K562 (cell line): ENCODE data around the gene PSMB8. TPM values are rescaled to one million over a fixed set of nuclear protein-coding genes. Genes with fewer than 3 reads are reported as not detected.
A peak's percentile ranks its signal among the peaks of the same experiment; 100 is the strongest.

Experiments
- ATAC-seq: fragments of 200-7000 bp; cut with Tn5 transposase; 3 replicates; pipeline ENCODE4 v1.9.1; 2020; ENCODE audit warnings: moderate library complexity
- BruUV-seq: library from RNA; stranded (reverse); fragments of 400-500 nt; replicated peaks from 2 replicates; lab custom pipeline; 2021; lab: Mats Ljungman, UMichigan
- CTCF ChIA-PET: fragments of 300-600 bp; formaldehyde crosslinking; extraction: SDS; loops from one replicate; lab custom pipeline; 2021; ENCODE audit warnings: low intra/inter-chr PET ratio; lab: Yijun Ruan, JAX
- POLR2A ChIA-PET: fragments of 300-600, 350-650 bp; sonication (Branson Sonifier 250); formaldehyde crosslinking; extraction: SDS; loops from one replicate; lab custom pipeline; 2021; ENCODE audit warnings: antibody characterized with exemption, inconsistent platforms; lab: Yijun Ruan, JAX
- DNase-seq, 4 experiments: peaks; one replicate each; pipeline versions ENCODE4 v3.0.0 to v3.0.0-alpha.2; 2011 to 2018; ENCODE audit warnings: low spot score in 3 of 4, mixed read lengths in 3 of 4; ENCODE audit errors: extremely low read depth in 1 of 4
- FAIRE-seq: peaks from 2 replicates; lab custom pipeline; 2011; peaks lifted over from hg19 to GRCh38; lab: Jason Lieb, UNC
- H2AFZ ChIP-seq: 2 replicates; pipeline ENCODE4 v1.6.0; 2011; ENCODE audit warnings: low read depth, low read length, control low read depth, inconsistent platforms
- H3K27ac ChIP-seq: fragments of 200-600 bp; 3 replicates; pipeline ENCODE4 v1.8.0; 2011; ENCODE audit warnings: low read depth, mild to moderate bottlenecking, control low read depth, inconsistent platforms, low read length, moderate library complexity, mixed read lengths; ENCODE audit errors: extremely low read depth
- H3K27me3 ChIP-seq, 2 experiments: fragments of 300-600 bp in 1 of 2; 2 replicates in 1 of 2; 3 replicates in 1 of 2; pipeline versions ENCODE4 v1.6.0 to v1.8.0; 2011; ENCODE audit warnings: inconsistent platforms in 2 of 2, low read length in 2 of 2, mild to moderate bottlenecking in 1 of 2, mixed read lengths in 1 of 2, moderate library complexity in 1 of 2; ENCODE audit not compliant: control insufficient read depth in 2 of 2, insufficient read depth in 2 of 2
- H3K36me3 ChIP-seq: fragments of 300-600 bp; 3 replicates; pipeline ENCODE4 v1.8.0; 2011; ENCODE audit warnings: mild to moderate bottlenecking, low read length, inconsistent platforms; ENCODE audit not compliant: control insufficient read depth, insufficient read depth
- H3K4me1 ChIP-seq, 2 experiments: fragments of 200-600 bp in 1 of 2; replicated peaks in 1 of 2; 2 replicates in 1 of 2; 3 replicates in 1 of 2; pipeline versions ENCODE4 v1.5.1 to v1.8.0; 2011; ENCODE audit warnings: inconsistent platforms in 2 of 2, low read length in 2 of 2, mild to moderate bottlenecking in 1 of 2, mixed read lengths in 1 of 2, moderate library complexity in 1 of 2; ENCODE audit not compliant: control insufficient read depth in 2 of 2, insufficient read depth in 2 of 2
- H3K4me2 ChIP-seq: 2 replicates; pipeline ENCODE4 v1.6.1; 2011; ENCODE audit warnings: low read length, control low read depth, inconsistent platforms, mixed read lengths; ENCODE audit not compliant: insufficient read depth
- H3K4me3 ChIP-seq: fragments of 200-600 bp; sonication (generic), shearing (Covaris generic); 2 replicates; pipeline ENCODE4 v1.5.1; 2016; ENCODE audit warnings: control low read depth, inconsistent platforms
- H3K79me2 ChIP-seq: fragments of 200-600 bp; 3 replicates; pipeline ENCODE4 v1.8.0; 2011; ENCODE audit warnings: low read length, inconsistent platforms; ENCODE audit not compliant: control insufficient read depth, insufficient read depth
- H3K9ac ChIP-seq, 2 experiments: 2 replicates each; pipeline versions ENCODE4 v1.6.0 to v1.6.1; 2011; ENCODE audit warnings: low read depth in 2 of 2, low read length in 2 of 2, control low read depth in 1 of 2, inconsistent platforms in 1 of 2, mild to moderate bottlenecking in 1 of 2, mixed read lengths in 1 of 2; ENCODE audit not compliant: insufficient read depth in 1 of 2
- H3K9me1 ChIP-seq: one replicate; pipeline ENCODE4 v1.6.0; 2011; ENCODE audit warnings: inconsistent platforms, mild to moderate bottlenecking, low read length, moderate library complexity; ENCODE audit not compliant: control insufficient read depth, insufficient read depth
- H3K9me3 ChIP-seq: replicated peaks from 2 replicates; pipeline ENCODE4 v1.5.1; 2011; ENCODE audit warnings: low read depth, low read length, inconsistent platforms; ENCODE audit not compliant: control insufficient read depth, insufficient read depth
- H4K20me1 ChIP-seq: replicated peaks from 2 replicates; pipeline ENCODE4 v1.6.1; 2011; ENCODE audit warnings: low read length, inconsistent platforms, mixed read lengths; ENCODE audit not compliant: control insufficient read depth, insufficient read depth
- BHLHE40 ChIP-seq: IDR thresholded peaks from 2 replicates; pipeline ENCODE4 v1.6.1; 2011; ENCODE audit warnings: low read length, improper control_type of control experiment
- BRCA1 ChIP-seq, 2 experiments: fragments of 450-650 bp in 1 of 2; sonication (generic) in 1 of 2; formaldehyde crosslinking in 1 of 2; IDR thresholded peaks; 2 replicates each; pipeline versions ENCODE4 v1.5.0 to v1.6.1; 2017 to 2020; ENCODE audit warnings: mild to moderate bottlenecking in 1 of 2, missing genetic modification reagents in 1 of 2
- DMBX1 ChIP-seq: fragments of 250-450 bp; sonication (Bioruptor Pico); IDR thresholded peaks from 2 replicates; pipeline ENCODE4 v1.8.0; 2022; ENCODE audit warnings: inconsistent platforms, mild to moderate bottlenecking, moderate library complexity, borderline replicate concordance
- ELF4 ChIP-seq: fragments of 450-650 bp; formaldehyde crosslinking; IDR thresholded peaks from 2 replicates; pipeline ENCODE4 v1.4.0; 2022; ENCODE audit warnings: missing genetic modification characterization
- EP300 ChIP-seq: IDR thresholded peaks from 2 replicates; pipeline ENCODE4 v1.6.1; 2012; ENCODE audit warnings: low read length, improper control_type of control experiment
- FOXA3 ChIP-seq, 2 experiments: fragments of 450-650 bp in 1 of 2; sonication (generic) in 1 of 2; formaldehyde crosslinking; IDR thresholded peaks in 1 of 2; conservative IDR thresholded peaks in 1 of 2; 2 replicates each; pipeline versions ENCODE4 v1.4.0 to v1.8.0; 2020 to 2022; ENCODE audit warnings: mild to moderate bottlenecking in 2 of 2, missing genetic modification reagents in 1 of 2
- HDAC3 ChIP-seq: fragments of 450-650 bp; IDR thresholded peaks from 2 replicates; pipeline ENCODE4 v1.6.1; 2018; ENCODE audit warnings: borderline replicate concordance, mild to moderate bottlenecking, moderate library complexity; ENCODE audit not compliant: partially characterized antibody
- IFI16 ChIP-seq: fragments of 250-450 bp; sonication (Bioruptor Pico); IDR thresholded peaks from 2 replicates; pipeline ENCODE4 v2.1.2; 2022; ENCODE audit warnings: mild to moderate bottlenecking, inconsistent platforms
- JUN ChIP-seq, 2 experiments: sonication (generic) in 1 of 2; formaldehyde crosslinking in 1 of 2; IDR thresholded peaks; 2 replicates each; pipeline versions ENCODE4 v1.6.1 to v1.8.0; 2012 to 2022; ENCODE audit warnings: borderline replicate concordance in 2 of 2, mild to moderate bottlenecking in 2 of 2, improper control_type of control experiment in 1 of 2, low read depth in 1 of 2, low read length in 1 of 2, missing genetic modification reagents in 1 of 2
- MAFF ChIP-seq: IDR thresholded peaks from 2 replicates; pipeline ENCODE4 v1.6.1; 2012; ENCODE audit warnings: low read length, improper control_type of control experiment
- MCM5 ChIP-seq: fragments of 450-650 bp; IDR thresholded peaks from 2 replicates; pipeline ENCODE4 v1.6.1; 2016; ENCODE audit warnings: low read depth
- MTF1 ChIP-seq: fragments of 250-450 bp; sonication (Bioruptor Pico); IDR thresholded peaks from 2 replicates; pipeline ENCODE4 v1.9.0; 2021; ENCODE audit warnings: moderate library complexity, mild to moderate bottlenecking, inconsistent platforms, borderline replicate concordance
- NCOR1 ChIP-seq: fragments of 450-650 bp; IDR thresholded peaks from 2 replicates; pipeline ENCODE4 v1.6.1; 2016; ENCODE audit warnings: mild to moderate bottlenecking, moderate library complexity
- PHB ChIP-seq: fragments of 250-450 bp; sonication (Bioruptor Pico); IDR thresholded peaks from 2 replicates; pipeline ENCODE4 v1.5.0; 2021
- RFX7 ChIP-seq: fragments of 250-450 bp; sonication (Bioruptor Pico); IDR thresholded peaks from 2 replicates; pipeline ENCODE4 v1.5.1; 2021; ENCODE audit warnings: mild to moderate bottlenecking
- TFAP4 ChIP-seq: sonication (generic); formaldehyde crosslinking; IDR thresholded peaks from 2 replicates; pipeline ENCODE4 v1.8.0; 2022; ENCODE audit warnings: missing genetic modification reagents, mild to moderate bottlenecking, moderate library complexity, borderline replicate concordance
- XRCC4 ChIP-seq: IDR thresholded peaks from one replicate; pipeline ENCODE4 v1.6.1; 2011; ENCODE audit not compliant: insufficient read depth, insufficient read length; ENCODE audit errors: extremely low read depth
- ZKSCAN1 ChIP-seq: fragments of 150-350 bp; IDR thresholded peaks from 2 replicates; pipeline ENCODE4 v1.6.1; 2016; ENCODE audit warnings: low read depth, low read length
- ZNF280A ChIP-seq: fragments of 450-650 bp; IDR thresholded peaks from 2 replicates; pipeline ENCODE4 v1.6.1; 2018; ENCODE audit warnings: mild to moderate bottlenecking, low read depth; ENCODE audit not compliant: partially characterized antibody
- WGBS: fragments of 100-300 bp; shearing (Covaris generic); methylation state at CpG from one replicate; pipeline ENCODE4 v1.1.6; 2016; ENCODE audit warnings: low coverage, mixed read lengths; ENCODE audit not compliant: insufficient coverage; ENCODE audit errors: missing lambda C conversion rate; 5-methylcytosine and 5-hydroxymethylcytosine counted together
- in situ Hi-C: fragments of 300-500 bp; cut with MboI; formaldehyde crosslinking; loops from 4 replicates; pipeline ENCODE4 v1.15.0; 2018; ENCODE audit warnings: inconsistent platforms, mixed read lengths
- intact Hi-C: fragments of 100-400 bp; cut with micrococcal nuclease; formaldehyde crosslinking; loops from 2 replicates; pipeline ENCODE4 v1.14.2; 2022
- polyA plus RNA-seq, 8 experiments: library from polyadenylated mRNA; depleted of rRNA in 4 of 8; stranded (reverse) in 5 of 8; unstranded in 3 of 8; fragments of >200 nt; fragmentation: Nextera tagmentation in 2 of 8; fragmentation: Illumina TruSeq in 1 of 8; extraction: Ambion mirVana in 2 of 8; extraction: Trizol in 1 of 8; gene quantifications; 2 replicates each; pipeline versions ENCODE4 v1.2.1 to v1.2.3, GENCODE V29; 2011 to 2014; ENCODE audit warnings: inconsistent platforms in 1 of 8, missing spikeins in 1 of 8
- total RNA-seq, 7 experiments: library from RNA; depleted of rRNA in 6 of 7; stranded (reverse); fragments of >200 nt in 6 of 7; fragmentation: Illumina TruSeq in 2 of 7; extraction: Trizol in 2 of 7; gene quantifications; 2 replicates each; pipeline versions ENCODE4 v1.2.1 to v1.2.3, GENCODE V29; 2011 to 2021; ENCODE audit warnings: low replicate concordance in 1 of 7

The PSMB8 gene
- total and polyA plus RNA-seq, 9 of the 15 experiments (the other 6 are each of a cell fraction or from before 2014, with no cell fraction given) = 0.71 to 4.0 (median 2.4) TPM

GRCh38 chr6:32857156-32857891, 13.5 kb upstream of the PSMB8 start:
- ChIA-PET CTCF (no interaction called here), POLR2A (interaction anchor here (0.6 to 7.5 kb wide), 9 partner anchors 11 to 1080 kb away, joined by 3 to 56 read pairs (median 4); partner anchors contain the start of genes TAP2 and VWA7)
- intact Hi-C loops = no loop called here
- Histone ChIP-seq H3K27ac (no peak overlapping the region), H3K9ac (0 out of 4 replicates have a peak overlapping the region, but pooled peaks of 1 of the 2 experiments have one; percentile 18), H3K4me1 (peaks cover 27 to 30% of the 10 kb centered on the region in 2 experiments), H4K20me1 (0 out of 2 replicates have a peak, but pooled peaks cover 8% of the 10 kb centered on the region), H3K9me1 (peaks cover 3% of the 10 kb centered on the region), H3K36me3 (no peaks in the 10 kb centered on the region), H3K4me3 (no peak overlapping the region), H3K4me2 (no peak overlapping the region), H3K27me3 (peaks cover 14 to 36% of the 10 kb centered on the region in 2 experiments), H2AFZ (no peak overlapping the region), H3K79me2 (no peaks in the 10 kb centered on the region), H3K9me3 (no peaks in the 10 kb centered on the region)
- ATAC-seq = peak; percentile 18; the same call in 2 of the 3 replicates
- FAIRE-seq = peak; percentile 80
- in situ Hi-C loops = no loop called here
- WGBS = 0% methylated on average over 14 of the region's 14 CpGs
- peak in 3 of 4 experiments; percentile 28 to 76 (median 72) for DNase-seq
- no TSS peak for BruUV-seq
- no peak for TF ChIP-seq ZNF280A
- TF ChIP-seq BHLHE40 = no peak
- TF ChIP-seq MTF1 (CRISPR knock-in tag) = no peak
- peak; percentile 76 for TF ChIP-seq HDAC3
- TF ChIP-seq IFI16 = no peak
- TF ChIP-seq XRCC4 = no peak
- peak; percentile 33; the same call in 1 of the 2 replicates for TF ChIP-seq DMBX1
- TF ChIP-seq RFX7 (CRISPR knock-in tag) = no peak
- no peak for TF ChIP-seq BRCA1 (IDR thresholded peaks at IDR 0.05)
- no peak for TF ChIP-seq BRCA1 (CRISPR knock-in tag; IDR thresholded peaks at IDR 0.05)
- TF ChIP-seq FOXA3 (CRISPR knock-in tag; conservative IDR thresholded peaks at IDR 0.05 in 1 of 2, IDR thresholded peaks at IDR 0.05 in 1 of 2) = no peak
- TF ChIP-seq MCM5 = no peak
- TF ChIP-seq ZKSCAN1 = no peak
- peak; percentile 80 for TF ChIP-seq EP300
- TF ChIP-seq JUN (IDR thresholded peaks at IDR 0.05; ENCODE audit: borderline replicate concordance, low read depth, low read length) = no peak
- TF ChIP-seq JUN (CRISPR knock-in tag; IDR thresholded peaks at IDR 0.05; ENCODE audit: borderline replicate concordance) = no peak
- TF ChIP-seq PHB (CRISPR knock-in tag) = no peak
- TF ChIP-seq MAFF = no peak
- TF ChIP-seq TFAP4 (CRISPR knock-in tag) = peak; percentile 72; the same call in 1 of the 2 replicates
- TF ChIP-seq ELF4 (CRISPR knock-in tag) = 0 out of 2 replicates have a peak, but pooled peaks have one; percentile 47
- TF ChIP-seq NCOR1 = peak; percentile 80
